ENCODE measurements around the gene PBX3.

PBX3 gene

GRCh38 chr9:125977223-125977622, 230.1 kb downstream of the PBX3 start:
- Histone ChIP-seq H3K9me2 (replicated peaks; ENCODE audit: insufficient read depth, low read length) (no peaks in the 10 kb centered on the region), H3K79me2 (ENCODE audit: insufficient read depth, low read length) (no peaks in the 10 kb centered on the region), H3F3A (ENCODE audit: insufficient read depth) (no peaks in the 10 kb centered on the region), H3K36me3 (ENCODE audit: low read length) (no peaks in the 10 kb centered on the region), H3K27ac (ENCODE audit: low read depth, low read length) (no peak overlapping the region), H3K9ac (ENCODE audit: low read length) (no peak overlapping the region), H3K4me2 (ENCODE audit: low read depth, low read length, poor library complexity, severe bottlenecking) (no peak overlapping the region), H2AFZ (ENCODE audit: low read depth, low read length, severe bottlenecking) (no peak overlapping the region), H4K20me1 (ENCODE audit: low read depth, low read length) (no peaks in the 10 kb centered on the region), H3K9me3 (ENCODE audit: insufficient read depth, low read length) (peaks cover 12% of the 10 kb centered on the region; the same call in 1 of the 2 replicates), H3K27me3 (ENCODE audit: low read length) (no peaks in the 10 kb centered on the region), H3K4me3 (ENCODE audit: insufficient read depth, low read length, poor library complexity, severe bottlenecking) (no peak overlapping the region)
- TF ChIP-seq EZH2phosphoT487 (conservative IDR thresholded peaks at IDR 0.05; ENCODE audit: low read length) = no peak
- TF ChIP-seq, protein P1, sequence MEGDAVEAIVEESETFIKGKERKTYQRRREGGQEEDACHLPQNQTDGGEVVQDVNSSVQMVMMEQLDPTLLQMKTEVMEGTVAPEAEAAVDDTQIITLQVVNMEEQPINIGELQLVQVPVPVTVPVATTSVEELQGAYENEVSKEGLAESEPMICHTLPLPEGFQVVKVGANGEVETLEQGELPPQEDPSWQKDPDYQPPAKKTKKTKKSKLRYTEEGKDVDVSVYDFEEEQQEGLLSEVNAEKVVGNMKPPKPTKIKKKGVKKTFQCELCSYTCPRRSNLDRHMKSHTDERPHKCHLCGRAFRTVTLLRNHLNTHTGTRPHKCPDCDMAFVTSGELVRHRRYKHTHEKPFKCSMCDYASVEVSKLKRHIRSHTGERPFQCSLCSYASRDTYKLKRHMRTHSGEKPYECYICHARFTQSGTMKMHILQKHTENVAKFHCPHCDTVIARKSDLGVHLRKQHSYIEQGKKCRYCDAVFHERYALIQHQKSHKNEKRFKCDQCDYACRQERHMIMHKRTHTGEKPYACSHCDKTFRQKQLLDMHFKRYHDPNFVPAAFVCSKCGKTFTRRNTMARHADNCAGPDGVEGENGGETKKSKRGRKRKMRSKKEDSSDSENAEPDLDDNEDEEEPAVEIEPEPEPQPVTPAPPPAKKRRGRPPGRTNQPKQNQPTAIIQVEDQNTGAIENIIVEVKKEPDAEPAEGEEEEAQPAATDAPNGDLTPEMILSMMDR (IDR thresholded peaks at IDR 0.05; ENCODE audit: insufficient read depth, low read length, poor library complexity, severe bottlenecking) = no peak

DNA sequence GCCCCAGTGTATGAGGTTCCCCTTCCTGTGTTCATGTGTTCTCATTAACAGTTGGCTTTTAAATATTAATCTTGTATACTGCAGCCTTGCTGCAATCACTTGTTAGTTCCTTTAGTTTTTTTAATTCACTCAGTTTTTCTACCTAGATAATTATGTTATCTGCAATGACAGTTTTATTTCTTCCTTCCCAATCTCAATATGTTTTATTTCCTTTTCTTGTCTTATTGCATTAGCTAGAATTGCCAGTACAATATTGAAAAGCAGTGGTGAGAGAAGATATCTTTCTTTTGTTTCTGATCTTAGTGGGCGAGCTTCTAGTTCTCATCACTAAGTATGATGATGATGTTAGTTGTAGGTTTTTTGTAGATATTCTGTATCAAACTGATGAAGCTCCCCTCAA, 232.2 kb downstream of the PBX3 start:
- Histone ChIP-seq H3K4me3 (ENCODE audit: insufficient read depth, low read length, poor library complexity, severe bottlenecking) (no peak overlapping the region), H2AFZ (ENCODE audit: low read depth, low read length, severe bottlenecking) (no peak overlapping the region), H3K79me2 (ENCODE audit: insufficient read depth, low read length) (no peaks in the 10 kb centered on the region), H4K20me1 (ENCODE audit: low read depth, low read length) (no peaks in the 10 kb centered on the region), H3K27me3 (ENCODE audit: low read length) (no peaks in the 10 kb centered on the region), H3K4me2 (ENCODE audit: low read depth, low read length, poor library complexity, severe bottlenecking) (no peak overlapping the region), H3K36me3 (ENCODE audit: low read length) (no peaks in the 10 kb centered on the region), H3K9me3 (ENCODE audit: insufficient read depth, low read length) (peaks cover 12% of the 10 kb centered on the region; the same call in 1 of the 2 replicates), H3K9ac (ENCODE audit: low read length) (no peak overlapping the region), H3K27ac (ENCODE audit: low read depth, low read length) (no peak overlapping the region), H3F3A (ENCODE audit: insufficient read depth) (no peaks in the 10 kb centered on the region), H3K9me2 (replicated peaks; ENCODE audit: insufficient read depth, low read length) (no peaks in the 10 kb centered on the region)
- no peak for TF ChIP-seq EZH2phosphoT487 (conservative IDR thresholded peaks at IDR 0.05; ENCODE audit: low read length)
- TF ChIP-seq, protein P1 (IDR thresholded peaks at IDR 0.05; ENCODE audit: insufficient read depth, low read length, poor library complexity, severe bottlenecking) = no peak

DNA sequence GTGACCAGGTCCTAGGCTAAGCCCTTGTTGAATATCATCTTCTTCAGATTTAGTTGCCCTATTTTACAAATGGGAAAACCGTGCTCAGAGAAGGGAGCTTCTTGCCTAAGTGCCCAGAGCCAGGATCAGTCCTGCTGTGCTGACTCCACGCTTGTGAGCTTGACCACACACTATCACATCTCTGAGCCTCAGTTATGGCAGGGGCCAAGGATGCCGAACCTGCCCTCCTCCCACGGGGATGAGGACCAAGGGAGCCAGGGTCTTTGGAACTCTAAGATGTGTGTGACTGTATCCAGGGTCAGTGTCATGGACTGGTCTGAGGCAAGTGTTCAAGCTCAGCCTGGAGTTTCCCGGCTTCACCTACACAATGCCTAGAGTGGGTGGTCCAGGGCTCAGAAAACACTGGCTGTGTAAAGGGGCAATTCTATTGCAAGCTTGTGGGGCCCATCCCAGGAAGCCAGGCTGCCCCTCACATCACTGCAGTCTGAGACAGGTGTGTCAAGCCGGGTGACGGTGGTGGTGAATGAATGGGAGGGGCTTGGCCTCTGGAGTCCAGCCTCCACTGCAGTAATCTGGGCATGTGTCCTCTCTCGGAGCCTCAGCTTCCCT, 235.7 kb downstream of the PBX3 start:
- H3K27ac ChIP-seq (ENCODE audit: low read depth, low read length) = no peak overlapping the region
- no peaks in the 10 kb centered on the region for H3K36me3 ChIP-seq (ENCODE audit: low read length)
- peaks cover 12% of the 10 kb centered on the region; the same call in 1 of the 2 replicates for H3K9me3 ChIP-seq (ENCODE audit: insufficient read depth, low read length)
- H3K4me3 ChIP-seq (ENCODE audit: insufficient read depth, low read length, poor library complexity, severe bottlenecking) = no peak overlapping the region
- no peaks in the 10 kb centered on the region for H3F3A ChIP-seq (ENCODE audit: insufficient read depth)
- H3K9me2 ChIP-seq (replicated peaks; ENCODE audit: insufficient read depth, low read length) = no peaks in the 10 kb centered on the region
- no peak overlapping the region for H2AFZ ChIP-seq (ENCODE audit: low read depth, low read length, severe bottlenecking)
- TF ChIP-seq, protein P1 (IDR thresholded peaks at IDR 0.05; ENCODE audit: insufficient read depth, low read length, poor library complexity, severe bottlenecking) = no peak
- TF ChIP-seq EZH2phosphoT487 (conservative IDR thresholded peaks at IDR 0.05; ENCODE audit: low read length) = no peak
- no peak overlapping the region for H3K4me2 ChIP-seq (ENCODE audit: low read depth, low read length, poor library complexity, severe bottlenecking)
- H4K20me1 ChIP-seq (ENCODE audit: low read depth, low read length) = no peaks in the 10 kb centered on the region
- H3K9ac ChIP-seq (ENCODE audit: low read length) = no peak overlapping the region
- H3K27me3 ChIP-seq (ENCODE audit: low read length) = no peaks in the 10 kb centered on the region
- no peaks in the 10 kb centered on the region for H3K79me2 ChIP-seq (ENCODE audit: insufficient read depth, low read length)
